ENCODE measurements around the gene ZC3H4.

DNA sequence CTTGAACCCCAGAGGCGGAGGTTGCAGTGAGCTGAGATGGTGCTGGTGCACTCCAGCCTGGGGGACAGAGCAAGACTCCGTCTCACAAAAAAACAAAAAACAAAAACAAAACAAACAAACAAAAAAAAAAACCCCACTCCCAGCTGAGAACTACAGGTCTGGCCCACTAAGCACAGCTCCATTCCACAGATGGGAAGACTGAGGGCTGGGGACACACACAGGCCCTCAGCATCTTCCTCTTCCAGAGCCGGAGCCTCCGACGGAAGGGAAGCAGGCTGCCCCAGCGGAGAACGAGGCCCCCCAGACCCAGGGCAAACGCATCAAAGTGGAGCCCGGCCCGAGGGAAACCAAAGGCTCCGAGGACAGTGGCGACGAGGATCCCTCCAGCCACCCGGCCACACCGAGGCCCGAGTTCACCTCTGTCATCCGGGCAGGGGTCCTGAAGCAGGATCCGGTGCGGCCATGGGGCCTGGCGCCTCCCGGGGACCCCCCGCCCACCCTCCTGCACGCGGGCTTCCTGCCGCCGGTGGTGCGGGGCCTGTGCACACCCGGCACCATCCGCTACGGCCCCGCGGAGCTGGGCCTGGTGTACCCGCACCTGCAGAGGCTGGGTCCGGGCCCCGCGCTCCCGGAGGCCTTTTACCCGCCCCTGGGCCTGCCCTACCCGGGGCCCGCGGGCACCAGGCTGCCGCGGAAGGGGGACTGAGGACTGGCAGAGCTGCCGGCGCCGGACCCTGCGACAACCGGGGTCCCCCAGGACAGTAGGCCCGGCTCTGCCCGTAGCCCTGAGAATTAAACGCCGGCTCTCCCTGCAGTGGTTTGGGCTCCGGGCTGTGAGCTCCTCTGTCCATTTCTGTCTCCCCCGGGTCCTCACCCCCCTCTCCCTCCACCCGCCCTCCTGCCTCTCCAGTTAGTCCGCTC, 68.4 kb downstream of the ZC3H4 start:
- TF ChIP-seq GATA2 (IDR thresholded peaks at IDR 0.05; ENCODE audit: low read depth, low read length) (no peak), GATA3 (IDR thresholded peaks at IDR 0.05; ENCODE audit: low read depth, low read length) (no peak)
